ENCODE measurements around the gene MEX3D. TPM values are rescaled to one million over a fixed set of nuclear protein-coding genes. Genes with fewer than 3 reads are reported as not detected.

Gene MEX3D
- total and polyA plus RNA-seq, 2 experiments from 2014 or later: 6.6 to 38.7 TPM

DNA sequence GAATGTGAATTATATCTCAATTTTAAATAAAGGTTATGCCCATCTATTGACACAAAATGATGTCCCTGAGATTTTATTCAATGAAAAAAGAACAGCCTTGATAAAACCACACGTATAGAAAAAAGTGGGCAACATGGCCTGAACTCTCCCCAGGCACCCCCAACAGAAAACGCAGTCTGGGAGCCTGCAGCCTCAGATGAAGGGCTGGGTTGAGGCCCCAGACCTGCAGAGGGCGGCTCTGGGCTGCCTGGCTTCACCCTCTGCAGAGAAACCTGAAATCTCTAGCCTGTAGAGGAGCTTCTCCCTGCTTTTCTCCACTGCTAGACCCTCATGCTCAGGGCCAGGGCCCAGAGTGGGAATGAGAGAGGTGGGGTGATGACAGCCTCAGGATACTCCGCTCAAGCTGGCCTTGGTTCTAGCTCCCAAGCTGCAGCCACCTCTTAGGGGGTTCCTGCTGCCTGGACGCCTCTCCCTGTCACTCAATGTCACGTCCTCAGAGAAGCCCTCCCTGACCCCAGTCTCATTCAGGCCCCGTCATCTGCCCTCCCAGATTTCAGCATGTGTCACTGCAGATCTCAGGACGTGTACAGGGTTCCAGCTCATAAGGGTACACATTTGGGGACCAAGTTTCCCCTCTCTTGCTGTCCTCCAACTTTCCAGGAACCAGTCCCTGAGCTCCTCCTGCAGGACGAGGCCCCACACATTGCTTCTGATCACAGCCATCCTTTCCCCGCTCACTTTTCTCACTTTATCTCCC is 22.7 kb upstream of the MEX3D start:
- peak overlapping the region; percentile 100 for H3K4me2 ChIP-seq
- H3K4me1 ChIP-seq (ENCODE audit: insufficient read depth): peaks cover 9% of the 10 kb centered on the region
- TF ChIP-seq EZH2 (IDR thresholded peaks at IDR 0.05; ENCODE audit: borderline replicate concordance): no peak
- peak; percentile 32 for TF ChIP-seq CTCF (IDR thresholded peaks at IDR 0.05; ENCODE audit: poor library complexity)
- TF ChIP-seq EZH2phosphoT487 (IDR thresholded peaks at IDR 0.05; ENCODE audit: low read depth, severe bottlenecking, unreplicated experiment): no peak
- no peaks in the 10 kb centered on the region for H3K36me3 ChIP-seq (replicated peaks; ENCODE audit: insufficient read depth, low read depth)
- DNase-seq (ENCODE audit: low spot score): peak; percentile 59
- peaks cover 47% of the 10 kb centered on the region for H4K20me1 ChIP-seq (ENCODE audit: insufficient read depth, poor library complexity, severe bottlenecking)
- WGBS (ENCODE audit: low lambda C conversion rate, missing lambda C conversion rate): 28% methylated on average over 10 of the region's 10 CpGs
- H3K9me3 ChIP-seq (ENCODE audit: low read depth): no peaks in the 10 kb centered on the region
- H3K79me2 ChIP-seq: peaks cover 63% of the 10 kb centered on the region
- H3K9me2 ChIP-seq (replicated peaks; ENCODE audit: insufficient read depth): no peaks in the 10 kb centered on the region
- no peak overlapping the region for H2AFZ ChIP-seq
- peak overlapping the region; percentile 99 for H3K27ac ChIP-seq
- H3K4me3 ChIP-seq: peak overlapping the region; percentile 97
- H3K27me3 ChIP-seq: no peaks in the 10 kb centered on the region

GRCh38 chr19:1587872-1588271 is 19.7 kb upstream of the MEX3D start:
- no peak overlapping the region for H3K4me3 ChIP-seq
- peaks cover 9% of the 10 kb centered on the region for H3K4me1 ChIP-seq (ENCODE audit: insufficient read depth)
- no peaks in the 10 kb centered on the region for H3K9me2 ChIP-seq (replicated peaks; ENCODE audit: insufficient read depth)
- H3K9me3 ChIP-seq (ENCODE audit: low read depth): no peaks in the 10 kb centered on the region
- H3K79me2 ChIP-seq: peaks cover 78% of the 10 kb centered on the region
- no peaks in the 10 kb centered on the region for H3K27me3 ChIP-seq
- no peak overlapping the region for H2AFZ ChIP-seq
- peaks cover 54% of the 10 kb centered on the region for H4K20me1 ChIP-seq (ENCODE audit: insufficient read depth, poor library complexity, severe bottlenecking)
- WGBS (ENCODE audit: low lambda C conversion rate, missing lambda C conversion rate): 72% methylated on average over 9 of the region's 9 CpGs
- no peak for DNase-seq (ENCODE audit: low spot score)
- H3K4me2 ChIP-seq: no peak overlapping the region
- H3K36me3 ChIP-seq (replicated peaks; ENCODE audit: insufficient read depth, low read depth): no peaks in the 10 kb centered on the region
- no peak for TF ChIP-seq EZH2 (IDR thresholded peaks at IDR 0.05; ENCODE audit: borderline replicate concordance)
- TF ChIP-seq EZH2phosphoT487 (IDR thresholded peaks at IDR 0.05; ENCODE audit: low read depth, severe bottlenecking, unreplicated experiment): no peak
- H3K27ac ChIP-seq: peak overlapping the region; percentile 11

- Histone ChIP-seq H3K79me2 (peaks cover 65% of the 10 kb centered on the region), H3K4me3 (no peak overlapping the region), H3K27ac (no peak overlapping the region), H3K27me3 (no peaks in the 10 kb centered on the region), H2AFZ (no peak overlapping the region), H3K4me2 (no peak overlapping the region), H3K9me3 (ENCODE audit: low read depth) (no peaks in the 10 kb centered on the region), H3K9me2 (replicated peaks; ENCODE audit: insufficient read depth) (no peaks in the 10 kb centered on the region), H3K4me1 (ENCODE audit: insufficient read depth) (peaks cover under 1% of the 10 kb centered on the region), H4K20me1 (ENCODE audit: insufficient read depth, poor library complexity, severe bottlenecking) (peaks cover 40% of the 10 kb centered on the region), H3K36me3 (replicated peaks; ENCODE audit: insufficient read depth, low read depth) (no peaks in the 10 kb centered on the region)
- no peak for DNase-seq (ENCODE audit: low spot score)
- TF ChIP-seq EZH2phosphoT487 (IDR thresholded peaks at IDR 0.05; ENCODE audit: low read depth, severe bottlenecking, unreplicated experiment) (no peak), EZH2 (IDR thresholded peaks at IDR 0.05; ENCODE audit: borderline replicate concordance) (no peak), CTCF (IDR thresholded peaks at IDR 0.05; ENCODE audit: poor library complexity) (no peak)
- 89% methylated on average over 1 of the region's 13 CpGs for WGBS (ENCODE audit: low lambda C conversion rate, missing lambda C conversion rate)
These were observed 17.1 kb upstream of the MEX3D start for GRCh38 chr19:1585243-1585580.

DNA sequence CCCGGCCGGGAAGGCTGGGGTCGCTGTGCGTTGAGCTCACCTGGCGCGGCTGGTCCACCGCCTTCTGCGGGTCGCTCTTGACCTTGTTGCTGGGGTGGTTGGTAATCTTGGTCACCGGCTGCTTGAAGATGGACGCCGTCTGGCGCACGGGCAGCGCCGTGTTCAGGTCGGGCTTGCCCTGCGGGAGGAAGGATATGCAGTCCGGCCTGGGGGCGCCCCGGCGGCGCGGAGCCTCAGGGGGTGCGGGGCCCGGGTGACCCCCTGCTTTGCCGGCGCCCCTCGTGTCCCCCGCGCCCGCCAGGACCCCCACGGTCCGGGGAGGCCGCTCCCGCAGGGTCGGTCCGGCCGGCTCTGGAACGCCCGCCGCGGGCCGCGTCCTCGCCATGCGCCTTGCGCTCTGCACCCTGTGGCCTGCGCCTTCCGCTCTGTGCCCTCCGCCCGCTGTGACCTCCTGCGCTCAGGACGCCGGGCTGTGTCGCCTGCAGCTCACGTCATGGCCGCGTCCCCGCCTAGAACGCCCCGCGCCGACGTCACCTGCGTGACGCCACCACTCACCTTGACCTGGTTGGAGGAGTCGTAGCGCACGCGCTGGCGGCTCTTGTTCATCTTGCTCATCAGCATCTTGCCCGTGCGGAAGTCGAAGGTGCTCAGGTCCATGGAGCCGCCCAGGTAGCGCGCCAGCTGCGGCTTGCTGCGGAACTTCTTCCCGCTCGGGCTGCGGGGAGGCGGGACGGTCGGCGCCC is 16.5 kb upstream of the MEX3D start:
- H3K27ac ChIP-seq: no peak overlapping the region
- H3K4me3 ChIP-seq: no peak overlapping the region
- no peak for TF ChIP-seq EZH2 (IDR thresholded peaks at IDR 0.05; ENCODE audit: borderline replicate concordance)
- no peak for TF ChIP-seq EZH2phosphoT487 (IDR thresholded peaks at IDR 0.05; ENCODE audit: low read depth, severe bottlenecking, unreplicated experiment)
- TF ChIP-seq CTCF (IDR thresholded peaks at IDR 0.05; ENCODE audit: poor library complexity): no peak
- no peak overlapping the region for H3K4me2 ChIP-seq
- no peaks in the 10 kb centered on the region for H3K36me3 ChIP-seq (replicated peaks; ENCODE audit: insufficient read depth, low read depth)
- no peaks in the 10 kb centered on the region for H3K27me3 ChIP-seq
- H3K9me2 ChIP-seq (replicated peaks; ENCODE audit: insufficient read depth): no peaks in the 10 kb centered on the region
- H3K4me1 ChIP-seq (ENCODE audit: insufficient read depth): no peaks in the 10 kb centered on the region
- DNase-seq (ENCODE audit: low spot score): no peak
- over 99% methylated on average over 44 of the region's 87 CpGs for WGBS (ENCODE audit: low lambda C conversion rate, missing lambda C conversion rate)
- no peaks in the 10 kb centered on the region for H3K9me3 ChIP-seq (ENCODE audit: low read depth)
- H4K20me1 ChIP-seq (ENCODE audit: insufficient read depth, poor library complexity, severe bottlenecking): peaks cover 35% of the 10 kb centered on the region
- peaks cover 59% of the 10 kb centered on the region for H3K79me2 ChIP-seq
- no peak overlapping the region for H2AFZ ChIP-seq

Data from hepatocyte (in vitro differentiated cells).